Neural cell (in vitro differentiated cells): ENCODE measurements around the gene PPP1R12B. TPM values are rescaled to one million over a fixed set of nuclear protein-coding genes. Genes with fewer than 3 reads are reported as not detected.

ENCODE experiments used
- H2AFZ ChIP-seq: fragments of 200-600, 300-800 bp; sonication (generic), shearing (Covaris generic); 2 replicates; pipeline ENCODE4 v1.6.0; 2014; ENCODE audit warnings: low read depth, mild to moderate bottlenecking, antibody characterized with exemption, low read length, moderate library complexity
- H3F3A ChIP-seq: fragments of 200-600 bp; shearing (Covaris generic); 2 replicates; pipeline ENCODE4 v1.6.1; 2016; ENCODE audit warnings: mild to moderate bottlenecking, moderate library complexity, mixed read lengths, antibody characterized with exemption, low read length; ENCODE audit not compliant: insufficient read depth, poor library complexity, severe bottlenecking
- H3K27ac ChIP-seq: fragments of 200-600, 300-800 bp; sonication (generic), shearing (Covaris generic); 2 replicates; pipeline ENCODE4 v1.5.1; 2014; ENCODE audit warnings: mild to moderate bottlenecking, low read length, moderate library complexity
- H3K27me3 ChIP-seq: fragments of 300-800, 200-600 bp; sonication (generic), shearing (Covaris generic); 2 replicates; pipeline ENCODE4 v1.6.0; 2014; ENCODE audit warnings: mild to moderate bottlenecking, low read depth, low read length, moderate library complexity; ENCODE audit not compliant: insufficient read depth
- H3K36me3 ChIP-seq: fragments of 300-800, 200-600 bp; sonication (generic), shearing (Covaris generic); 2 replicates; pipeline ENCODE4 v1.5.1; 2014; ENCODE audit warnings: mild to moderate bottlenecking, antibody characterized with exemption, low read length, moderate library complexity; ENCODE audit not compliant: insufficient read depth
- H3K4me2 ChIP-seq: fragments of 300-800, 200-600 bp; sonication (generic), shearing (Covaris generic); 2 replicates; pipeline ENCODE4 v1.6.0; 2014; ENCODE audit warnings: mild to moderate bottlenecking, low read length
- H3K4me3 ChIP-seq: fragments of 300-800, 200-600 bp; sonication (generic), shearing (Covaris generic); 2 replicates; pipeline ENCODE4 v1.5.1; 2014; ENCODE audit warnings: mild to moderate bottlenecking, low read length, moderate library complexity
- H3K79me2 ChIP-seq: fragments of 200-600 bp; shearing (Covaris generic); replicated peaks from 2 replicates; pipeline ENCODE4 v1.6.0; 2014; ENCODE audit warnings: mild to moderate bottlenecking, low read length, moderate library complexity; ENCODE audit not compliant: insufficient read depth
- H3K9ac ChIP-seq: fragments of 300-800, 200-600 bp; sonication (generic), shearing (Covaris generic); 2 replicates; pipeline ENCODE4 v1.6.1; 2016; ENCODE audit warnings: mild to moderate bottlenecking, low read length, mixed read lengths
- H3K9me2 ChIP-seq: fragments of 200-600 bp; shearing (Covaris generic); 2 replicates; pipeline ENCODE4 v1.6.1; 2016; ENCODE audit warnings: mild to moderate bottlenecking, low read length, mixed read lengths; ENCODE audit not compliant: insufficient read depth
- H3K9me3 ChIP-seq: fragments of 200-600, 300-800 bp; sonication (generic), shearing (Covaris generic); 2 replicates; pipeline ENCODE4 v1.6.1; 2016; ENCODE audit warnings: mild to moderate bottlenecking, mixed run types, low read length, moderate library complexity, mixed read lengths
- H4K20me1 ChIP-seq: fragments of 200-600 bp; shearing (Covaris generic); 2 replicates; pipeline ENCODE4 v1.6.1; 2016; ENCODE audit warnings: mild to moderate bottlenecking, mixed run types; ENCODE audit not compliant: insufficient read depth
- EP300 ChIP-seq: fragments of 450-650 bp; conservative IDR thresholded peaks from 2 replicates; pipeline ENCODE4 v1.6.1; 2014; ENCODE audit warnings: antibody characterized with exemption, mild to moderate bottlenecking, moderate library complexity; ENCODE audit not compliant: poor library complexity, severe bottlenecking
- EZH2 ChIP-seq: fragments of 200-600, 300-800 bp; shearing (Covaris generic), sonication (generic); IDR thresholded peaks from 2 replicates; pipeline ENCODE4 v1.6.1; 2014; ENCODE audit warnings: antibody characterized with exemption, low read length, borderline replicate concordance, mild to moderate bottlenecking; ENCODE audit not compliant: insufficient read depth, poor library complexity, severe bottlenecking
- MXI1 ChIP-seq: fragments of 450-650 bp; conservative IDR thresholded peaks from 2 replicates; pipeline ENCODE4 v1.6.1; 2014; ENCODE audit warnings: antibody characterized with exemption, mild to moderate bottlenecking; ENCODE audit not compliant: poor library complexity, severe bottlenecking
- POLR2AphosphoS5 ChIP-seq: IDR thresholded peaks from 2 replicates; pipeline ENCODE4 v1.6.1; 2012
- RAD21 ChIP-seq: fragments of 450-650 bp; conservative IDR thresholded peaks from 2 replicates; pipeline ENCODE4 v1.6.1; 2014; ENCODE audit warnings: antibody characterized with exemption, mild to moderate bottlenecking, moderate library complexity
- SMC3 ChIP-seq: fragments of 450-650 bp; conservative IDR thresholded peaks from 2 replicates; pipeline ENCODE4 v1.6.1; 2014; ENCODE audit warnings: antibody characterized with exemption, mild to moderate bottlenecking, moderate library complexity; ENCODE audit not compliant: poor library complexity
- TAF1 ChIP-seq: IDR thresholded peaks from 2 replicates; pipeline ENCODE4 v1.6.1; 2012; ENCODE audit warnings: low read depth
- polyA plus RNA-seq: library from polyadenylated mRNA; depleted of rRNA; stranded (reverse); fragments of >200 nt; gene quantifications from 2 replicates; pipeline ENCODE4 v1.2.3, GENCODE V29; 2014
- TF ChIP-seq, protein P1 (sequence below): fragments of 450-650 bp; IDR thresholded peaks from 2 replicates; pipeline ENCODE4 v1.5.1; 2014; ENCODE audit warnings: antibody characterized with exemption, mild to moderate bottlenecking, moderate library complexity; ENCODE audit not compliant: poor library complexity, severe bottlenecking
- TF ChIP-seq, protein P2 (sequence below): IDR thresholded peaks from 2 replicates; pipeline ENCODE4 v1.6.1; 2012; ENCODE audit warnings: borderline replicate concordance

PPP1R12B gene
- polyA plus RNA-seq, 1 donor from 2014 or later: 9.8 TPM

DNA sequence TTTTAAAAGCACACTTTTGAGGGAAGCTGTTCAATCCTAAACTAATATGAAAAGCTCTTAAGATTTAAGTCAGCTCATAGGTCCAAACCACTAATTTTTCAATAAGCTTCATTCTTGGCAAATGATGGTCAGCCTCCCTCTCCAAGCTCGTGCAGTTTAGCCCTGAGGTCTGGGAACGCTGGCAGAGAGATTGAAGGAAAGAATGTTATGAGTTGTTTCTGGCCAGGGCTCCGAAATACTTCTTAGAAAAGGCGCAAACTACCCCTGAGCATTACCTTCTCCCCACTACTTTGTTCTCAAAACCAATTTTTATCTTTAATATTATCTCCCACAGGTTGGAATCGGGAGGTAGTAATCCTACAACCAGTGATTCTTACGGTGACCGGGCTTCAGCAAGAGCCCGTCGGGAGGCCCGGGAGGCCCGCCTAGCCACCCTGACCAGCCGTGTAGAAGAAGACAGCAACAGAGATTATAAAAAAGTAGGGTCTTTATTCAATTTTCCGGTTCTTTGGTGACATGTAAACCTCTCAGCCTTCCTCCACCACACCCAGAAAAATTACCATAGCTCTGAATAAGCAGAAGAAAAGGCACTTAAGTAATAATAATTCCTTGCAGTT, 214.1 kb downstream of the PPP1R12B start:
- no peak for TF ChIP-seq TAF1
- TF ChIP-seq RAD21: no peak
- TF ChIP-seq POLR2AphosphoS5: no peak
- TF ChIP-seq, protein P1, sequence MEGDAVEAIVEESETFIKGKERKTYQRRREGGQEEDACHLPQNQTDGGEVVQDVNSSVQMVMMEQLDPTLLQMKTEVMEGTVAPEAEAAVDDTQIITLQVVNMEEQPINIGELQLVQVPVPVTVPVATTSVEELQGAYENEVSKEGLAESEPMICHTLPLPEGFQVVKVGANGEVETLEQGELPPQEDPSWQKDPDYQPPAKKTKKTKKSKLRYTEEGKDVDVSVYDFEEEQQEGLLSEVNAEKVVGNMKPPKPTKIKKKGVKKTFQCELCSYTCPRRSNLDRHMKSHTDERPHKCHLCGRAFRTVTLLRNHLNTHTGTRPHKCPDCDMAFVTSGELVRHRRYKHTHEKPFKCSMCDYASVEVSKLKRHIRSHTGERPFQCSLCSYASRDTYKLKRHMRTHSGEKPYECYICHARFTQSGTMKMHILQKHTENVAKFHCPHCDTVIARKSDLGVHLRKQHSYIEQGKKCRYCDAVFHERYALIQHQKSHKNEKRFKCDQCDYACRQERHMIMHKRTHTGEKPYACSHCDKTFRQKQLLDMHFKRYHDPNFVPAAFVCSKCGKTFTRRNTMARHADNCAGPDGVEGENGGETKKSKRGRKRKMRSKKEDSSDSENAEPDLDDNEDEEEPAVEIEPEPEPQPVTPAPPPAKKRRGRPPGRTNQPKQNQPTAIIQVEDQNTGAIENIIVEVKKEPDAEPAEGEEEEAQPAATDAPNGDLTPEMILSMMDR: no peak
- no peak for TF ChIP-seq EZH2
- TF ChIP-seq, protein P2, sequence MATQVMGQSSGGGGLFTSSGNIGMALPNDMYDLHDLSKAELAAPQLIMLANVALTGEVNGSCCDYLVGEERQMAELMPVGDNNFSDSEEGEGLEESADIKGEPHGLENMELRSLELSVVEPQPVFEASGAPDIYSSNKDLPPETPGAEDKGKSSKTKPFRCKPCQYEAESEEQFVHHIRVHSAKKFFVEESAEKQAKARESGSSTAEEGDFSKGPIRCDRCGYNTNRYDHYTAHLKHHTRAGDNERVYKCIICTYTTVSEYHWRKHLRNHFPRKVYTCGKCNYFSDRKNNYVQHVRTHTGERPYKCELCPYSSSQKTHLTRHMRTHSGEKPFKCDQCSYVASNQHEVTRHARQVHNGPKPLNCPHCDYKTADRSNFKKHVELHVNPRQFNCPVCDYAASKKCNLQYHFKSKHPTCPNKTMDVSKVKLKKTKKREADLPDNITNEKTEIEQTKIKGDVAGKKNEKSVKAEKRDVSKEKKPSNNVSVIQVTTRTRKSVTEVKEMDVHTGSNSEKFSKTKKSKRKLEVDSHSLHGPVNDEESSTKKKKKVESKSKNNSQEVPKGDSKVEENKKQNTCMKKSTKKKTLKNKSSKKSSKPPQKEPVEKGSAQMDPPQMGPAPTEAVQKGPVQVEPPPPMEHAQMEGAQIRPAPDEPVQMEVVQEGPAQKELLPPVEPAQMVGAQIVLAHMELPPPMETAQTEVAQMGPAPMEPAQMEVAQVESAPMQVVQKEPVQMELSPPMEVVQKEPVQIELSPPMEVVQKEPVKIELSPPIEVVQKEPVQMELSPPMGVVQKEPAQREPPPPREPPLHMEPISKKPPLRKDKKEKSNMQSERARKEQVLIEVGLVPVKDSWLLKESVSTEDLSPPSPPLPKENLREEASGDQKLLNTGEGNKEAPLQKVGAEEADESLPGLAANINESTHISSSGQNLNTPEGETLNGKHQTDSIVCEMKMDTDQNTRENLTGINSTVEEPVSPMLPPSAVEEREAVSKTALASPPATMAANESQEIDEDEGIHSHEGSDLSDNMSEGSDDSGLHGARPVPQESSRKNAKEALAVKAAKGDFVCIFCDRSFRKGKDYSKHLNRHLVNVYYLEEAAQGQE: no peak
- Histone ChIP-seq H3K36me3 (peaks cover under 1% of the 10 kb centered on the region), H4K20me1 (no peaks in the 10 kb centered on the region), H3K4me3 (no peak overlapping the region), H3K9me3 (no peaks in the 10 kb centered on the region), H3K9ac (no peak overlapping the region), H3K27me3 (no peaks in the 10 kb centered on the region), H3K27ac (no peak overlapping the region), H3F3A (no peaks in the 10 kb centered on the region), H3K4me2 (no peak overlapping the region), H2AFZ (no peak overlapping the region), H3K9me2 (no peaks in the 10 kb centered on the region), H3K79me2 (no peaks in the 10 kb centered on the region)

DNA sequence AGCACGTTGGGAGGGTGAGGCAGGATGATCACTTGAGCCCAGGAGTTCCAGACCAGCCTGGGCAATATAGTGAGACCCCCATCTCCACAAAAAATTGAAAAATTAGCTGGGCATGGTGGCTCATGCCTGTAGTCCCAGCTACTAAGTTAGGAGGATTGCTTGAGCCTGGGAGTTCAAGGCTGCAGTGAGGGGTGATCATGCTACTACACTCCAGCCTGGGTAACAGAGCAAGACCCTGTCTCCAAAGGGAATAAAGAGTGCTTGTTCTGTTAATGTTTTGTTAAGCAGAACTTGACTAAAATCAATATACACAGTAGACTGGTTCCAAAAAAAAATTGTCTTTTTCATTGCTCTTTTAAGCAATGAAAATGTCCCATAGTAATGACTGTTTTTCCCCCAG, 215.3 kb downstream of the PPP1R12B start:
- H3K4me2 ChIP-seq: no peak overlapping the region
- H3F3A ChIP-seq: no peaks in the 10 kb centered on the region
- H3K36me3 ChIP-seq: peaks cover 5% of the 10 kb centered on the region
- no peak overlapping the region for H3K4me3 ChIP-seq
- no peaks in the 10 kb centered on the region for H3K27me3 ChIP-seq
- no peak overlapping the region for H3K9ac ChIP-seq
- no peak overlapping the region for H2AFZ ChIP-seq
- TF ChIP-seq EZH2: no peak
- TF ChIP-seq SMC3: no peak
- TF ChIP-seq RAD21: no peak
- no peak for TF ChIP-seq POLR2AphosphoS5
- TF ChIP-seq, protein P2: no peak
- TF ChIP-seq, protein P1: no peak
- TF ChIP-seq EP300: no peak
- no peak for TF ChIP-seq MXI1
- no peak for TF ChIP-seq TAF1
- no peaks in the 10 kb centered on the region for H3K9me2 ChIP-seq
- no peak overlapping the region for H3K27ac ChIP-seq
- no peaks in the 10 kb centered on the region for H3K79me2 ChIP-seq
- no peaks in the 10 kb centered on the region for H4K20me1 ChIP-seq
- no peaks in the 10 kb centered on the region for H3K9me3 ChIP-seq
